Breast epithelium (tissue), 4 donors: Measurements from ENCODE around the gene CTDSP2. TPM values are rescaled to one million over a fixed set of nuclear protein-coding genes. Genes with fewer than 3 reads are reported as not detected.

Source experiments
- DNase-seq, 2 donors: peaks; one replicate each; pipeline ENCODE4 v3.0.0-alpha.2; 2019; ENCODE audit warnings: low spot score in 2 of 2
- H3K27ac ChIP-seq, 2 donors: fragments of 200-600 bp; sonication (generic) in 1 of 2; one replicate each; pipeline ENCODE4 v1.5.1; 2016 to 2019; ENCODE audit warnings: mild to moderate bottlenecking in 1 of 2
- H3K27me3 ChIP-seq, 2 donors: fragments of 200-600 bp; sonication (generic) in 1 of 2; one replicate each; pipeline versions ENCODE4 v1.5.1 to v1.6.0; 2017 to 2019; ENCODE audit warnings: control low read depth in 1 of 2, mild to moderate bottlenecking in 1 of 2
- H3K36me3 ChIP-seq: fragments of 200-600 bp; one replicate; pipeline ENCODE4 v1.5.1; 2019
- H3K4me1 ChIP-seq, 2 donors: fragments of 200-600 bp; sonication (generic); one replicate each; pipeline ENCODE4 v1.5.1; 2016 to 2019; ENCODE audit warnings: control low read depth in 1 of 2
- H3K4me3 ChIP-seq, 3 donors: fragments of 200-600 bp; sonication (generic); 1 replicate in 2 of 3; 2 replicates in 1 of 3; pipeline ENCODE4 v1.5.1; 2016 to 2019; ENCODE audit warnings: mild to moderate bottlenecking in 3 of 3, moderate library complexity in 2 of 3
- H3K9me3 ChIP-seq, 2 donors: fragments of 200-600 bp; sonication (generic) in 1 of 2; one replicate each; pipeline ENCODE4 v1.5.1; 2016 to 2019; ENCODE audit warnings: control low read depth in 1 of 2
- POLR2A ChIP-seq: fragments of 450-650 bp; IDR thresholded peaks from one replicate; pipeline ENCODE4 v1.6.1; 2016; ENCODE audit warnings: antibody characterized with exemption, mild to moderate bottlenecking, moderate library complexity
- POLR2AphosphoS5 ChIP-seq, 3 donors: sonication (generic); formaldehyde crosslinking; IDR thresholded peaks; one replicate each; pipeline ENCODE4 v1.6.1; 2017; ENCODE audit warnings: antibody characterized with exemption in 3 of 3
- intact Hi-C: fragments of 100-400 bp; cut with DNase I; formaldehyde crosslinking; loops from one replicate; pipeline ENCODE4 v1.15.1; 2023; ENCODE audit warnings: low total_unique reads
- total RNA-seq, 3 donors: library from RNA; depleted of rRNA; stranded (reverse); fragments of >200 nt; gene quantifications; one replicate each; pipeline ENCODE4 v1.1.0, GENCODE V29; 2016
- TF ChIP-seq, protein P1 (sequence below), 3 donors: fragments of 450-650 bp; IDR thresholded peaks; one replicate each; pipeline ENCODE4 v1.5.1; 2016 to 2017; ENCODE audit warnings: antibody characterized with exemption in 3 of 3, mild to moderate bottlenecking in 3 of 3, moderate library complexity in 3 of 3

The CTDSP2 gene
- total RNA-seq, 3 donors from 2014 or later = 144 to 175 (median 167) TPM

DNA sequence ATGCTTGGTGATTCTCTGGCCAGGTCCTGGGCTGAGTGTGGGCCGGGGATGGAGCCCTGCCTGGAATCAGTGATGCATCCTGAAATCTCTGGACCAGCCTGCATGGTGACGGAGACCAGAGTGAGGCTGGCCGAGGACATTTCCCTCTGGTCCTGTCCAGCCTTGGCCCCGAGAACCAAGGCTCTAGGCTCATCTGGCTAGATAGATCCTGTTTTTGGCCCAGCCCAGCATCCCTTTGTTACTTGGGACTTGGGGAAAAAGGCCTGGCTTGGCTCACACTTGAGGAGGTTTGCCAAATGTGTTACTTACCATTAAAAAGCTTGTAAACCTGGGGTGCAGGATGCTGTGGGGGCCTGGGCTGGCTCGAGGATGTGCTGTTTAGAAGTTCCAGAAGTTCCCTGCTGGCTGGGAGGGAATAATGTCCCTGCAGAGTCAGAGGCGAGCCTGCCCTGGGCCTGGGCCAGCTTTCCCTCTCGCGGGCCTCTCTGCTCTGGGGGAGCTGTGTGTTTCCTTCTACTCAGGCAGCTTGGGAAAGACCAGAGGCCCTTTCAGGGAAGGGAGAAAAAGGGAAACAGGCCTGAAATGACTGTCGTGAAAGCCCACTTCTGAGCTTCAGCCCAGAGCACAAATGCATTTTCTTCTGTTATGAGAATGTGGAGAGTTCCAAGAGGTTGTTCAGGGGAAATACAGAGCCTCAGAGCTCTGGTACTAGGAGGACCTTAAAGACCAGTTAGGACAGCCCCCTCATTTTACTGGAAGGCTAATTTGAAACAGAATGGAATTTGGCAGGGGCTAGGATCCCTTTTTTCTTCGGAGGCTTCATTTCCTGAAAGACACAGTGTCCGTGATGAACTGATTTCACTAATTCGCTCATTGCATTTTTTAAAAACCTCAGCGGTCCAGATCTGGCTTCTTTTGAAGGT, 47.2 kb upstream of the CTDSP2 start:
- H3K4me1 ChIP-seq = peaks cover 31 to 47% of the 10 kb centered on the region in 2 donors
- H3K9me3 ChIP-seq = no peaks in the 10 kb centered on the region
- peak; percentile 92 to 93 for DNase-seq
- peak overlapping the region in 2 of 3 donors; percentile 8 to 32 for H3K4me3 ChIP-seq
- no peaks in the 10 kb centered on the region for H3K27me3 ChIP-seq
- H3K27ac ChIP-seq = peak overlapping the region; percentile 94 to 98
- H3K36me3 ChIP-seq = no peaks in the 10 kb centered on the region
- TF ChIP-seq, protein P1, sequence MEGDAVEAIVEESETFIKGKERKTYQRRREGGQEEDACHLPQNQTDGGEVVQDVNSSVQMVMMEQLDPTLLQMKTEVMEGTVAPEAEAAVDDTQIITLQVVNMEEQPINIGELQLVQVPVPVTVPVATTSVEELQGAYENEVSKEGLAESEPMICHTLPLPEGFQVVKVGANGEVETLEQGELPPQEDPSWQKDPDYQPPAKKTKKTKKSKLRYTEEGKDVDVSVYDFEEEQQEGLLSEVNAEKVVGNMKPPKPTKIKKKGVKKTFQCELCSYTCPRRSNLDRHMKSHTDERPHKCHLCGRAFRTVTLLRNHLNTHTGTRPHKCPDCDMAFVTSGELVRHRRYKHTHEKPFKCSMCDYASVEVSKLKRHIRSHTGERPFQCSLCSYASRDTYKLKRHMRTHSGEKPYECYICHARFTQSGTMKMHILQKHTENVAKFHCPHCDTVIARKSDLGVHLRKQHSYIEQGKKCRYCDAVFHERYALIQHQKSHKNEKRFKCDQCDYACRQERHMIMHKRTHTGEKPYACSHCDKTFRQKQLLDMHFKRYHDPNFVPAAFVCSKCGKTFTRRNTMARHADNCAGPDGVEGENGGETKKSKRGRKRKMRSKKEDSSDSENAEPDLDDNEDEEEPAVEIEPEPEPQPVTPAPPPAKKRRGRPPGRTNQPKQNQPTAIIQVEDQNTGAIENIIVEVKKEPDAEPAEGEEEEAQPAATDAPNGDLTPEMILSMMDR (IDR thresholded peaks at IDR 0.05) = peak in 2 of 3 donors; percentile 27 to 35
- TF ChIP-seq POLR2A (no peak), POLR2AphosphoS5 (IDR thresholded peaks at IDR 0.05) (peak; percentile 64 to 75 (median 70))
- intact Hi-C loops = no loop called here

DNA sequence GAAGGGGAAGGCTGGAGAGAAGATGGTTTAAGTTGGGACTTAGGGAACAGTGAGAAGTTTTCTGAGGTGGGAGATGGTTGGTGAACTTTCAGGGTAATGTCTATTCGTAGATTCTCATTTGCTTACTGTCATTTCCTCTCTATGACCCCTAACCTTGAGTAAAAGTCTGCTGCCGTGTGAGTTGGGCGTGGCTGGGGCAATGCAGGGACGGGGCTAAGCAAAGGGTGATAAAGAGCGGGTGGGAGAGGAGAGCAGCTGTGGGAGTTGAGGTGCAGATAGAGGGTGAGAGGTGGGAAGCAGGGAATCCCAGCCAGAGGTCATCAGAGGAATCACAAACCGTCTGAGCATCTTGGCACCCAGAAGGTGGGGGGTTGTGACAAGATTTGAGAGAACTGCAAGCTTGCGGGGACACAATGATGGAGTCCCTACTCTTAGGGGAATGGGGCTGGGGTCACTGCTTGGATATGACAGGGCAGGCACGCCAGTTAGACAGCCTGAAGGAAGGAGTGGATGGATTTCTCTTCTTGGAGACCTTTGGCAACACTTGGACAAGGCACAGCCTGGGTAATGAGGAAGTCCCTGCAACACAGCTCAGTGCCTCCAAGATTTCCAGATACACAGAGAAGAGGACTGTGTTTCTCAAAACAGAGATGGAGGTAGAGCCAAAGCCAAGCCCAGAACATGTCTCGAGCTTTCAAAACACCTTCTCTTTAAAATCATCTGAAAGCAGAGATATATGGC, 45.9 kb upstream of the CTDSP2 start:
- intact Hi-C loops = no loop called here
- Histone ChIP-seq H3K4me1 (peaks cover 34 to 48% of the 10 kb centered on the region in 2 donors), H3K4me3 (no peak overlapping the region), H3K27ac (peak overlapping the region; percentile 94 to 98), H3K27me3 (no peaks in the 10 kb centered on the region), H3K36me3 (no peaks in the 10 kb centered on the region), H3K9me3 (no peaks in the 10 kb centered on the region)
- TF ChIP-seq, protein P1 (IDR thresholded peaks at IDR 0.05) = no peak
- TF ChIP-seq POLR2A (no peak), POLR2AphosphoS5 (IDR thresholded peaks at IDR 0.05) (no peak)
- DNase-seq = no peak

DNA sequence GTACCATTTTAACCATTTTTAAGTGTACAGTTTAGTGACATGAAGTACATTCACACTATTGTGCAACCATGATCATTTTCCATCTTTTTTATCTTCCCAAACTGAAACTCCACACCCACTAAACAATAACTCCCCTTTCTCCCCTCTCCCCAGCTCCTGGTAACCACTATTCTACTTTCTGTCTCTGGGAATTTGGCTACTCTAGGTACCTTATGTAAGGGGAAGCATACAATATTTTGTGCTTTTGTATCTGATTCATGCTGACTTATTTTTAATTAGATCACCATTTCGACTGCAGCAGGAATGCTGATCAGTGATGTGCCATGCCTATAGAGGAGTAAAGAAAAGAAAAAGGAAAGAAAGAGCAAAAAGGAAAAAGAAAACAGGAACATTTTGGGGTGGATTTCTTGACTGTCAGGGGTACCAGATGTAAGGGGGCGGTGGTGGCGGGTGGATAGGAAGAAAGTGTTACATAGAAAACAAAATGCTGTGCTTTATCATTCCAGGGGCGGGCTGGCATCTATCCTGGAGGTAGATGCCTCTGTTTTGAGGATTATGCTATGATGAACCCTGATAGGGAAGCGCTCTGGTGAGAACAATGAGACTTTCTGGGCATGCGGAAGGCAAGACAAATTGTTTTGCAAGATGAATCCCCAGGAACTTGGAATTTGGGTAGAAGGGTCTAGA, 45.2 kb upstream of the CTDSP2 start:
- no peaks in the 10 kb centered on the region for H3K36me3 ChIP-seq
- no peak overlapping the region for H3K4me3 ChIP-seq
- H3K27me3 ChIP-seq = no peaks in the 10 kb centered on the region
- no peak for DNase-seq
- intact Hi-C loops = no loop called here
- TF ChIP-seq POLR2A (no peak), POLR2AphosphoS5 (IDR thresholded peaks at IDR 0.05) (no peak)
- TF ChIP-seq, protein P1 (IDR thresholded peaks at IDR 0.05) = no peak
- peak overlapping the region; percentile 94 to 98 for H3K27ac ChIP-seq
- H3K4me1 ChIP-seq = peaks cover 33 to 48% of the 10 kb centered on the region in 2 donors
- H3K9me3 ChIP-seq = no peaks in the 10 kb centered on the region

DNA sequence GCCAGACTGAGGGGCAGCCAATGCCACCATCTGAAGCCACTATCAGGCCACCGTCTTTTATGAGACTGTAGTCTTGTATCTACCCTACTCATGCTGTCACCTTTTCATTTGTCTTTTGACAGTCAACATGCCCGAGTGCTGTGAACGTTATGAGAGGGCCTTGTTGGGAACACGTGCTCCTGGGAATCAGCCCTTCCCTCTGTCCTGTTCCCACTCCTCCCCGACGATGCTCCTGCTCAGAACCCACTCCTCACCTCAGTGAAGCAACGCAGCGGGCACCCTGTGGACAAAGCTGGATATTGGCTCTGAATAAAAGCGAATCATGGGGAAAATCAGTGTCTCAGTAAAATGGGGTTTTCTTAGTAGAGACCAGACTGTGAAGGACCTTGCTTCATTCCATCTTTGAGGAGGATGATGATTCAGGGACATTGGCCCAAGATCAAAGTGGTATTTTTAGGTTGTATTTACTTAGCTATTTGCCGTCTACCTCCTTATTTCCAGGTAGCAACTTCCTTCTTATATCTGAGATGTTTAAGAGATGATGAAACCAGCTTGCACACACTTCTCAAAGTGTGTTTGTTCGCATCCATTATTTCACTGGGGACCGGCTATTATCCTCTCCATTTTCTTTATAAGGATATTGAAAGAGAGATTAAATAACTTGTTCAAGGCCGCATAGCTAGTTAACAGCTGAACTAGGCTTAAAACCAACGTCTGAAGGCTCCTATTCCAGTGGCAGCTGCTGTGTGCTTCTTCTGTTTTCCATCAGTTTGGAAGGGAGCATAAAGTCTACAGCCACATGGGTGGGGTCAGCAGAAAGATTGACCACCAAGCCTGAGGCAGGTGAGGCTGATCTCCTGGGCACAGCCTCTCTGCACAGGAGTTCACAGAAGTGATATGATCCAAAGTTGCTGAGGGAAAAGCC, 43.9 kb upstream of the CTDSP2 start:
- H3K4me1 ChIP-seq = peaks cover 33 to 42% of the 10 kb centered on the region in 2 donors
- peak overlapping the region; percentile 86 to 95 for H3K27ac ChIP-seq
- TF ChIP-seq, protein P1 (IDR thresholded peaks at IDR 0.05) = no peak
- TF ChIP-seq POLR2AphosphoS5 (IDR thresholded peaks at IDR 0.05) = no peak
- TF ChIP-seq POLR2A = no peak
- H3K4me3 ChIP-seq = peak overlapping the region in 1 of 3 donors; percentile 10
- no peaks in the 10 kb centered on the region for H3K36me3 ChIP-seq
- intact Hi-C loops = no loop called here
- no peaks in the 10 kb centered on the region for H3K27me3 ChIP-seq
- no peaks in the 10 kb centered on the region for H3K9me3 ChIP-seq
- no peak for DNase-seq
